DMS53 treated with DMSO at 0.1 percent for 48 hours (cell line): Measurements from ENCODE around the gene KRT73.

ENCODE experiments used
- DNase-seq: peaks from one replicate; lab custom pipeline; 2025; ENCODE audit not compliant: unreplicated experiment; lab: John Stamatoyannopoulos, UW

KRT73 gene

GRCh38 chr12:52573743-52574142 is 44.6 kb downstream of the KRT73 start, which contains the start of gene KRT74:
KRT74 (minus strand) TSS chr12:52573843; CDS start chr12:52573777, 66 bp downstream.
- no peak for DNase-seq

GRCh38 chr12:52573306-52573705 is 45.1 kb downstream of the KRT73 start:
- no peak for DNase-seq

- no peak for DNase-seq
Measured at GRCh38 chr12:52570511-52570910, 47.8 kb downstream of the KRT73 start.

GRCh38 chr12:52568111-52568510 is 50.2 kb downstream of the KRT73 start:
- DNase-seq: no peak

- DNase-seq: no peak
Measured at GRCh38 chr12:52566847-52567291, 51.5 kb downstream of the KRT73 start.

- DNase-seq: no peak
Measured at GRCh38 chr12:52564582-52564981, 53.8 kb downstream of the KRT73 start.

- no peak for DNase-seq
Measured at GRCh38 chr12:52561880-52562449, 56.4 kb downstream of the KRT73 start.

- DNase-seq: no peak
Measured at GRCh38 chr12:52559979-52560378, 58.4 kb downstream of the KRT73 start.

GRCh38 chr12:52558781-52559445 is 59.4 kb downstream of the KRT73 start:
- DNase-seq: no peak
